GM12891 (cell line): ENCODE results near the gene NEMP2.

ENCODE experiments used
- PAX5 ChIP-seq: IDR thresholded peaks from 2 replicates; pipeline ENCODE4 v1.6.1; 2011; ENCODE audit warnings: low read length, moderate library complexity, mild to moderate bottlenecking; ENCODE audit not compliant: insufficient read depth, severe bottlenecking
- POLR2A ChIP-seq: IDR thresholded peaks from 2 replicates; pipeline ENCODE4 v1.6.1; 2011; ENCODE audit warnings: low read depth, low read length, control low read depth
- POLR2AphosphoS5 ChIP-seq: IDR thresholded peaks from 2 replicates; pipeline ENCODE4 v1.6.1; 2011; ENCODE audit warnings: low read depth, low read length, control low read depth
- POU2F2 ChIP-seq: IDR thresholded peaks from 2 replicates; pipeline ENCODE4 v1.6.1; 2011; ENCODE audit warnings: low read depth, mild to moderate bottlenecking, control low read depth, low read length, moderate library complexity
- SPI1 ChIP-seq: IDR thresholded peaks from 2 replicates; pipeline ENCODE4 v1.6.1; 2011; ENCODE audit warnings: low read depth, low read length, control low read depth
- TAF1 ChIP-seq: IDR thresholded peaks from 2 replicates; pipeline ENCODE4 v1.6.1; 2011; ENCODE audit warnings: low read depth, low read length, control low read depth

DNA sequence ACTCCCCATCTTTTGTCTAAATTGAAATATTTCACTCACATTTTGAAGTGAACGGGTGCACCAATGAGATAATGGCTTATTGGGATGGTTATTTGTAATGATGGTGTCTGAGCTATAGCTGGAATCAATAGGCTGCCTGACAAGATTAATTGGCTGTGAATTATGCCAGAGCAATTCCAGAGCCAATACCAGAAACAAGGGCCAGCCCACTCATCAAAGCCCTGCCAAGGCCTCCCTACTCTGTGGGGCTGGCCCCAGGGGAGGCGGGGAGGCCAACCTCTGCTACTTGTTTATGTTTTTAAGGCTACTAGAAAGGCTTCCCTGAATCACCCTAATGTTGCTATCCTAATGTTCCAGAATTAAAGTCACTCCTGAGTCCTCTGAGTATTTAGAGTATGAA, 29.1 kb upstream of the NEMP2 start:
- TF ChIP-seq POLR2AphosphoS5: no peak
- no peak for TF ChIP-seq POLR2A
- no peak for TF ChIP-seq TAF1
- no peak for TF ChIP-seq PAX5
- no peak for TF ChIP-seq SPI1
- no peak for TF ChIP-seq POU2F2
